ENCODE data around the gene MEF2B.

MEF2B gene

DNA sequence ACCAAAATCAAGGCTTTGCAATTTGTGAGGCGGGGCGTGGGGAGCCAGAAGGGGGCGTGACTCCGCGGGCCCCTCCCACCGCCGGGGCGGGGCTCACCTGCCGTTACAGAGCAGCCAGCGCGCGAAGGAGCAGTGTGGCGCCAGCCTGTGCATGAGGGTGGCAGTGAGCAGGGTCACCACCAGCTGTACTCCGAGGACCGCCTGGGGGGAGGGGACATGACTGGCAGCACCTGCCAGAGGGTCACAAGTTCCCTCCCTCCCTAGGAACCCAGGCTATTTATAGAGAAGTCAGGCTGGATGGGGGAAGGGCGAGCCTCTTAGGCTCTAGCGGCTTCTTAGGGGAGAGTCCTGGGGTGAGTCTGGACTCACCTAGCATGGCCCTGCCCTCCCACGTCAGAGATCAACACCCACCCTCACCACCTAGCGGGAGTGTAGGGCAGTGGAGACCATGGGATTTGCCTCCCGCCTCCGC, 35.3 kb downstream of the MEF2B start:
- TF ChIP-seq, protein P1, sequence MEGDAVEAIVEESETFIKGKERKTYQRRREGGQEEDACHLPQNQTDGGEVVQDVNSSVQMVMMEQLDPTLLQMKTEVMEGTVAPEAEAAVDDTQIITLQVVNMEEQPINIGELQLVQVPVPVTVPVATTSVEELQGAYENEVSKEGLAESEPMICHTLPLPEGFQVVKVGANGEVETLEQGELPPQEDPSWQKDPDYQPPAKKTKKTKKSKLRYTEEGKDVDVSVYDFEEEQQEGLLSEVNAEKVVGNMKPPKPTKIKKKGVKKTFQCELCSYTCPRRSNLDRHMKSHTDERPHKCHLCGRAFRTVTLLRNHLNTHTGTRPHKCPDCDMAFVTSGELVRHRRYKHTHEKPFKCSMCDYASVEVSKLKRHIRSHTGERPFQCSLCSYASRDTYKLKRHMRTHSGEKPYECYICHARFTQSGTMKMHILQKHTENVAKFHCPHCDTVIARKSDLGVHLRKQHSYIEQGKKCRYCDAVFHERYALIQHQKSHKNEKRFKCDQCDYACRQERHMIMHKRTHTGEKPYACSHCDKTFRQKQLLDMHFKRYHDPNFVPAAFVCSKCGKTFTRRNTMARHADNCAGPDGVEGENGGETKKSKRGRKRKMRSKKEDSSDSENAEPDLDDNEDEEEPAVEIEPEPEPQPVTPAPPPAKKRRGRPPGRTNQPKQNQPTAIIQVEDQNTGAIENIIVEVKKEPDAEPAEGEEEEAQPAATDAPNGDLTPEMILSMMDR (conservative IDR thresholded peaks at IDR 0.05; ENCODE audit: low read depth, low read length): no peak
- no peaks in the 10 kb centered on the region for H3K27me3 ChIP-seq (ENCODE audit: insufficient read depth, low read depth)
- no peaks in the 10 kb centered on the region for H3K4me1 ChIP-seq (ENCODE audit: low read depth, poor library complexity, severe bottlenecking)
- H3K4me3 ChIP-seq (IDR thresholded peaks at IDR 0.05; ENCODE audit: insufficient read depth, low read depth, low read length): no peak overlapping the region
- no peak overlapping the region for H3K27ac ChIP-seq
- no peak overlapping the region for H3K9ac ChIP-seq
- H2AFZ ChIP-seq (ENCODE audit: low read depth): no peak overlapping the region
- peaks cover 12% of the 10 kb centered on the region; the same call in 1 of the 2 replicates for H3K79me2 ChIP-seq (ENCODE audit: insufficient read depth, low read depth)
- no peaks in the 10 kb centered on the region for H4K20me1 ChIP-seq (ENCODE audit: insufficient read depth)
- H3K36me3 ChIP-seq (ENCODE audit: insufficient read depth): no peaks in the 10 kb centered on the region
- no peak overlapping the region for H3K4me2 ChIP-seq

DNA sequence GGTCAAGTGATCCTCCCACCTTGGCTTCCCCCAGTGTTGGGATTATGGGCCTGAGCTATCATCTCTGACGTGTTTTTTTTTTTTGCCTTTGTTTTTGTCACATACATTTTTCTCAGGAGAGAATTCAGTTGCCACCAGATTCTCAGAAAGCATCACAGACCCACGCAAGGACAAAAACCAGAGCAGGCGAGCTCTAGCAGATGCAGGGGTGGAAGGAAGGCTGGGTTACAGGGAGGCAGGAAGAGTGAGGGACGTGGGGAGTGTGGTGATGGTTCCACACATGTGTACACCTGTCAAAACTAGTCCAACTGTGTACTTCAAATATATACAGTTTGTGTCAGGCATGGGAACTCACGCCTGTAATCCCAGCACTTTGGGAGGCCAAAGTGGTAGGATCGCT, 36.1 kb downstream of the MEF2B start:
- no peak overlapping the region for H3K9ac ChIP-seq
- no peaks in the 10 kb centered on the region for H3K4me1 ChIP-seq (ENCODE audit: low read depth, poor library complexity, severe bottlenecking)
- H3K4me2 ChIP-seq: no peak overlapping the region
- peaks cover 12% of the 10 kb centered on the region; the same call in 1 of the 2 replicates for H3K79me2 ChIP-seq (ENCODE audit: insufficient read depth, low read depth)
- H4K20me1 ChIP-seq (ENCODE audit: insufficient read depth): no peaks in the 10 kb centered on the region
- TF ChIP-seq, protein P1 (conservative IDR thresholded peaks at IDR 0.05; ENCODE audit: low read depth, low read length): no peak
- H2AFZ ChIP-seq (ENCODE audit: low read depth): no peak overlapping the region
- no peaks in the 10 kb centered on the region for H3K27me3 ChIP-seq (ENCODE audit: insufficient read depth, low read depth)
- H3K4me3 ChIP-seq (IDR thresholded peaks at IDR 0.05; ENCODE audit: insufficient read depth, low read depth, low read length): no peak overlapping the region
- no peak overlapping the region for H3K27ac ChIP-seq
- H3K36me3 ChIP-seq (ENCODE audit: insufficient read depth): no peaks in the 10 kb centered on the region

DNA sequence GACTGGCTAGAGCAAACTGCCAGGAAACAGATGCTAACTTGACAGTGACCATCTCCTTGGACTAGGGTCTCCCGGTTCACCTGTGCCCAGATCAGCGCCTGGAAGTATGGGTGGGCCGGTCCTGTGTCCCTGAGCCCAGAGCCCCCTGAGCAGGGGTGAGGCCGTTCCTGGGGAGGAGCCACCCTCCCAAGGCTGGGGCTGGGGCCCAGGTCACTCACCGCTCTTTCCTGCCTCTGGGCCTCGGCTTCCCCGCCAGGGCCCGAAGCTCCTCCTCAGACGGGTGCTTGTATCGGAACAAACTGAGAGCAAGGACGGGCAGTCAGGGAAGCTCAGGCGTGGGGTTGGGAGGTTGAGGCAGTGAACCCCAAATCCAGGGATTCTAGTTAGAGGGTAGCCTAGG, 37.2 kb downstream of the MEF2B start:
- Histone ChIP-seq H3K9ac (no peak overlapping the region), H2AFZ (ENCODE audit: low read depth) (no peak overlapping the region), H3K27ac (no peak overlapping the region), H4K20me1 (ENCODE audit: insufficient read depth) (no peaks in the 10 kb centered on the region), H3K36me3 (ENCODE audit: insufficient read depth) (no peaks in the 10 kb centered on the region), H3K4me3 (IDR thresholded peaks at IDR 0.05; ENCODE audit: insufficient read depth, low read depth, low read length) (no peak overlapping the region), H3K4me2 (no peak overlapping the region), H3K4me1 (ENCODE audit: low read depth, poor library complexity, severe bottlenecking) (no peaks in the 10 kb centered on the region), H3K27me3 (ENCODE audit: insufficient read depth, low read depth) (no peaks in the 10 kb centered on the region), H3K79me2 (ENCODE audit: insufficient read depth, low read depth) (peaks cover 11% of the 10 kb centered on the region; the same call in 1 of the 2 replicates)
- TF ChIP-seq, protein P1 (conservative IDR thresholded peaks at IDR 0.05; ENCODE audit: low read depth, low read length): no peak

DNA sequence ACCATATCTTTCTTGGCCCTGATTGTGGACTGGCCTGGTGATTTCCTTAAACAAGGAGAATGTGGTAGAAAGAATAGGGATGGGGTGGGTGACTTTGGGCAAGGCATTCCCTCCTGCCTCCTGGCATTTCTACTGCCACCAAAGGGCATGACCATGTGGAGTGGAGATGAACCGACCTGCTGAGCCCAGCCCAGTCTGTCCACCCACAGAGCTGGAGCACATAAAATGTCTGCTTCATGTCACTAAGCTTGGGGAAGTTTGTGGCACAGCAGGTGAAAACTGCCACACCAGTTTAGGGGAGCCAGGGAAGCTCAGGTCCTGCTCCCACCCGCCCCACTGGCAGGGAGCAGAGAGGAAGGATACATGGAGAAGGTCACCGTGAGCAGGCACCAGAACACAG, 38.1 kb downstream of the MEF2B start:
- no peaks in the 10 kb centered on the region for H4K20me1 ChIP-seq (ENCODE audit: insufficient read depth)
- H3K4me2 ChIP-seq: no peak overlapping the region
- H3K9ac ChIP-seq: no peak overlapping the region
- H3K79me2 ChIP-seq (ENCODE audit: insufficient read depth, low read depth): 0 out of 2 replicates have a peak, but pooled peaks cover 2% of the 10 kb centered on the region
- H3K4me1 ChIP-seq (ENCODE audit: low read depth, poor library complexity, severe bottlenecking): no peaks in the 10 kb centered on the region
- H3K4me3 ChIP-seq (IDR thresholded peaks at IDR 0.05; ENCODE audit: insufficient read depth, low read depth, low read length): no peak overlapping the region
- H2AFZ ChIP-seq (ENCODE audit: low read depth): no peak overlapping the region
- H3K27me3 ChIP-seq (ENCODE audit: insufficient read depth, low read depth): no peaks in the 10 kb centered on the region
- H3K27ac ChIP-seq: no peak overlapping the region
- H3K36me3 ChIP-seq (ENCODE audit: insufficient read depth): no peaks in the 10 kb centered on the region
- TF ChIP-seq, protein P1 (conservative IDR thresholded peaks at IDR 0.05; ENCODE audit: low read depth, low read length): no peak

Measured in KMS-11 (cell line).